Right atrium auricular region (tissue), 2 donors: Measurements from ENCODE around the gene CASQ1. TPM values are rescaled to one million over a fixed set of nuclear protein-coding genes. Genes with fewer than 3 reads are reported as not detected.

Experiments
- DNase-seq: peaks from one replicate; pipeline ENCODE4 v3.0.0-alpha.2; 2019; ENCODE audit warnings: low spot score
- H3K27ac ChIP-seq, 2 donors: fragments of 200-600 bp; sonication (generic); 1 replicate in 1 of 2; 2 replicates in 1 of 2; pipeline ENCODE4 v1.5.1; 2016 to 2019
- H3K27me3 ChIP-seq, 2 donors: fragments of 200-600 bp; sonication (generic); one replicate each; pipeline versions ENCODE4 v1.5.1 to v1.6.0; 2017 to 2019
- H3K36me3 ChIP-seq: fragments of 200-600 bp; sonication (generic); one replicate; pipeline ENCODE4 v1.5.1; 2016
- H3K4me1 ChIP-seq, 2 donors: fragments of 200-600 bp; sonication (generic); one replicate each; pipeline versions ENCODE4 v1.5.1 to v1.6.0; 2017 to 2019
- H3K4me3 ChIP-seq, 2 donors: fragments of 200-600 bp; sonication (generic); 1 replicate in 1 of 2; 2 replicates in 1 of 2; pipeline ENCODE4 v1.5.1; 2017 to 2019; ENCODE audit warnings: mild to moderate bottlenecking in 1 of 2, moderate library complexity in 1 of 2
- H3K9me3 ChIP-seq, 2 donors: fragments of 200-600 bp; sonication (generic); one replicate each; pipeline ENCODE4 v1.5.1; 2019
- total RNA-seq, 2 donors: library from RNA; depleted of rRNA; stranded (reverse); fragments of >200 nt; gene quantifications; one replicate each; pipeline ENCODE4 v1.1.0, GENCODE V29; 2016
- TF ChIP-seq, protein P1 (sequence below), 2 donors: fragments of 200-600 bp; sonication (generic); IDR thresholded peaks; one replicate each; pipeline ENCODE4 v1.5.1; 2019; ENCODE audit warnings: antibody characterized with exemption in 2 of 2

Gene CASQ1
- total RNA-seq, 2 donors from 2014 or later = 10.1 to 32.3 TPM

GRCh38 chr1:160158031-160158430 is 32.3 kb upstream of the CASQ1 start:
- no peaks in the 10 kb centered on the region for H3K9me3 ChIP-seq
- no peaks in the 10 kb centered on the region for H3K27me3 ChIP-seq
- H3K4me3 ChIP-seq = no peak overlapping the region
- H3K4me1 ChIP-seq = no peaks in the 10 kb centered on the region
- H3K36me3 ChIP-seq = no peaks in the 10 kb centered on the region
- no peak overlapping the region for H3K27ac ChIP-seq
- TF ChIP-seq, protein P1, sequence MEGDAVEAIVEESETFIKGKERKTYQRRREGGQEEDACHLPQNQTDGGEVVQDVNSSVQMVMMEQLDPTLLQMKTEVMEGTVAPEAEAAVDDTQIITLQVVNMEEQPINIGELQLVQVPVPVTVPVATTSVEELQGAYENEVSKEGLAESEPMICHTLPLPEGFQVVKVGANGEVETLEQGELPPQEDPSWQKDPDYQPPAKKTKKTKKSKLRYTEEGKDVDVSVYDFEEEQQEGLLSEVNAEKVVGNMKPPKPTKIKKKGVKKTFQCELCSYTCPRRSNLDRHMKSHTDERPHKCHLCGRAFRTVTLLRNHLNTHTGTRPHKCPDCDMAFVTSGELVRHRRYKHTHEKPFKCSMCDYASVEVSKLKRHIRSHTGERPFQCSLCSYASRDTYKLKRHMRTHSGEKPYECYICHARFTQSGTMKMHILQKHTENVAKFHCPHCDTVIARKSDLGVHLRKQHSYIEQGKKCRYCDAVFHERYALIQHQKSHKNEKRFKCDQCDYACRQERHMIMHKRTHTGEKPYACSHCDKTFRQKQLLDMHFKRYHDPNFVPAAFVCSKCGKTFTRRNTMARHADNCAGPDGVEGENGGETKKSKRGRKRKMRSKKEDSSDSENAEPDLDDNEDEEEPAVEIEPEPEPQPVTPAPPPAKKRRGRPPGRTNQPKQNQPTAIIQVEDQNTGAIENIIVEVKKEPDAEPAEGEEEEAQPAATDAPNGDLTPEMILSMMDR (IDR thresholded peaks at IDR 0.05) = no peak
- no peak for DNase-seq

- H3K4me1 ChIP-seq = no peaks in the 10 kb centered on the region
- H3K4me3 ChIP-seq = no peak overlapping the region
- no peak for DNase-seq
- no peak overlapping the region for H3K27ac ChIP-seq
- TF ChIP-seq, protein P1 (IDR thresholded peaks at IDR 0.05) = no peak
- H3K36me3 ChIP-seq = no peaks in the 10 kb centered on the region
- H3K27me3 ChIP-seq = no peaks in the 10 kb centered on the region
- no peaks in the 10 kb centered on the region for H3K9me3 ChIP-seq
Measured at GRCh38 chr1:160158534-160158933, 31.8 kb upstream of the CASQ1 start.

GRCh38 chr1:160159846-160160245 is 30.5 kb upstream of the CASQ1 start:
- TF ChIP-seq, protein P1 (IDR thresholded peaks at IDR 0.05) = no peak
- peak overlapping the region in 1 of 2 donors; percentile 25 for H3K27ac ChIP-seq

DNA sequence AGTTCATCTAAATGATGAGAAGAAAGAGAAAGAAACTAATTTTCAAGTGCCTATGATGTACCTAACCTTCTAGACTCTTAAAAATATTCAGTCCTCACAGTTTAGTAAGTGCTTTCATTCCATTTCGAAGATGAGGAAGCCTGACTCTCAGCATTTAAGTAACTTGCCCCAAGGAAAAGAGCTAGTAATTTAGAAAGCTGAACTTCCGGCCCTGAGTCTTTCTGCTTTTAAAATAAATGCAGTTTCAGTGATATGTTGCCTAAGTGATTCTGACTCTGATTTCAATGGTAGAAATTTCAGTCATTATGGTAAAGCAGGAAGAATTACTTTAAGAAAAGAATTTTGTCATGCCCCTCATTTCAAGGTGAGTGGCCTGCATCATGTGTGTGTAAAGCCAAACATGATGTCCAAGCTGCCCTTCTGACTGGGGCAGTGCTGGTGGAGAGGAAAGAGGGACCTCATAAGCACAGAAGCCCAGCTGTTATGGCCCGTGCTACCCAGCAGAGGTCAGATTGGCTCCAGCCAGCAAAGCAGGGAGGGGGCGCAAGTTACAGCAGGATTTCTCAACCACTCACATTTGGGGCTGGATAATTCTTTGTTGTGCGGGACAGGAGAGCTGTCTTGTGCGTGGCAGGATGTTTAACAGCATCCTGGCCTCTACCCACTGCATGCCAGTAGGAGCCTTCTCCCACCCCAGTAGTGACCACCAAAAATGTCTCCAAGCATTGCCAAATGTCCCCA is 28.2 kb upstream of the CASQ1 start:
- TF ChIP-seq, protein P1 (IDR thresholded peaks at IDR 0.05) = peak; percentile 32 to 59
- Histone ChIP-seq H3K4me1 (no peaks in the 10 kb centered on the region), H3K27me3 (no peaks in the 10 kb centered on the region), H3K27ac (no peak overlapping the region), H3K9me3 (no peaks in the 10 kb centered on the region), H3K36me3 (no peaks in the 10 kb centered on the region), H3K4me3 (no peak overlapping the region)
- DNase-seq = no peak

More at GRCh38 chr1:160159846-160160245, 30.5 kb upstream of the CASQ1 start:
- H3K4me3 ChIP-seq = no peak overlapping the region
- H3K9me3 ChIP-seq = no peaks in the 10 kb centered on the region
- no peaks in the 10 kb centered on the region for H3K36me3 ChIP-seq
- DNase-seq = no peak
- no peaks in the 10 kb centered on the region for H3K27me3 ChIP-seq
- no peaks in the 10 kb centered on the region for H3K4me1 ChIP-seq

GRCh38 chr1:160162931-160163330 is 27.4 kb upstream of the CASQ1 start:
- Histone ChIP-seq H3K27ac (no peak overlapping the region), H3K4me3 (no peak overlapping the region), H3K9me3 (no peaks in the 10 kb centered on the region), H3K4me1 (no peaks in the 10 kb centered on the region), H3K27me3 (no peaks in the 10 kb centered on the region), H3K36me3 (no peaks in the 10 kb centered on the region)
- TF ChIP-seq, protein P1 (IDR thresholded peaks at IDR 0.05) = no peak
- no peak for DNase-seq

DNA sequence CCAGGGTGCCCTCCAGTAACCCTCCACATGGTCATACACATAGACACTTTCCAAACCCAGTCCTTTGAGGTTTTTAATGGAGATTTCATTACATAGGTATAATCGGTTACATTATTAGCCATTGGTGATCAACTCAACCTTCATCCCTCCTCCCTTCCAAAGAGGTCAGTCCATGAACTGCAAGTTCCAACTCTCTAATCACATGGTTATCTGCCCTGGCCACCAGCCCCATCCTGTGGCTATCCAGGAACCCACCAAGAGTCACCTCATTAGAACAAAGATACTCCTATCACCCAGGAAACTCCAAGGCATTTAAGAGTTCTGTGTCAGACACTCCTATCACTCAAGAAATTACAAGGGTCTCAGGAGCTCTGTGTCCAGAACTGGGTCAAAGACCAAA is 26.8 kb upstream of the CASQ1 start:
- H3K4me3 ChIP-seq = no peak overlapping the region
- no peak for DNase-seq
- no peaks in the 10 kb centered on the region for H3K27me3 ChIP-seq
- H3K36me3 ChIP-seq = no peaks in the 10 kb centered on the region
- H3K27ac ChIP-seq = no peak overlapping the region
- no peaks in the 10 kb centered on the region for H3K4me1 ChIP-seq
- no peaks in the 10 kb centered on the region for H3K9me3 ChIP-seq
- TF ChIP-seq, protein P1 (IDR thresholded peaks at IDR 0.05) = no peak
